HepG2 (cell line): ENCODE data around the gene GRM1. TPM values are rescaled to one million over a fixed set of nuclear protein-coding genes. Genes with fewer than 3 reads are reported as not detected.

Experiments used
- ATAC-seq: fragments of 200-7000 bp; cut with Tn5 transposase; 3 replicates; pipeline ENCODE4 v1.9.1; 2020; ENCODE audit warnings: mild to moderate bottlenecking, moderate library complexity
- BruUV-seq: library from RNA; stranded (reverse); fragments of 400-500 nt; replicated peaks from 2 replicates; lab custom pipeline; 2021; lab: Mats Ljungman, UMichigan
- CTCF ChIA-PET: fragments of 300-600 bp; formaldehyde crosslinking; extraction: SDS; loops from one replicate; lab custom pipeline; 2021; ENCODE audit warnings: low total read pairs, inconsistent platforms, low intra/inter-chr PET ratio; lab: Yijun Ruan, JAX
- POLR2A ChIA-PET: fragments of 350-600 bp; sonication (Branson Sonifier 250); formaldehyde crosslinking; loops from one replicate; lab custom pipeline; 2020; ENCODE audit warnings: antibody characterized with exemption, inconsistent platforms; lab: Yijun Ruan, JAX
- DNase-seq: peaks from one replicate; pipeline ENCODE4 v3.0.0-alpha.2; 2015; ENCODE audit warnings: low spot score
- FAIRE-seq: peaks from 3 replicates; lab custom pipeline; 2011; peaks lifted over from hg19 to GRCh38; lab: Jason Lieb, UNC
- H2AFZ ChIP-seq: one replicate; pipeline ENCODE4 v1.6.1; 2011; ENCODE audit warnings: low read length, inconsistent platforms
- H3K27ac ChIP-seq: fragments of 300-600 bp; 3 replicates; pipeline ENCODE4 v1.8.0; 2011; ENCODE audit warnings: mixed run types, mild to moderate bottlenecking, mixed read lengths, low read length, inconsistent platforms; ENCODE audit not compliant: insufficient read depth; ENCODE audit errors: extremely low read length
- H3K27me3 ChIP-seq, 2 experiments: fragments of 200-600 bp in 1 of 2; 2 replicates in 1 of 2; 3 replicates in 1 of 2; pipeline versions ENCODE4 v1.6.0 to v1.8.0; 2011; ENCODE audit warnings: low read length in 2 of 2, mild to moderate bottlenecking in 2 of 2, moderate library complexity in 2 of 2, inconsistent platforms in 1 of 2; ENCODE audit not compliant: insufficient read depth in 2 of 2, control insufficient read depth in 1 of 2
- H3K36me3 ChIP-seq, 2 experiments: fragments of 200-600 bp in 1 of 2; replicated peaks in 1 of 2; 2 replicates in 1 of 2; 3 replicates in 1 of 2; pipeline versions ENCODE4 v1.5.1 to v1.8.0; 2011; ENCODE audit warnings: low read length in 2 of 2, inconsistent platforms in 1 of 2; ENCODE audit not compliant: insufficient read depth in 2 of 2, control insufficient read depth in 1 of 2
- H3K4me1 ChIP-seq: 2 replicates; pipeline ENCODE4 v1.5.1; 2012; ENCODE audit warnings: low read length, inconsistent platforms; ENCODE audit not compliant: insufficient read depth
- H3K4me2 ChIP-seq: 2 replicates; pipeline ENCODE4 v1.6.0; 2011; ENCODE audit warnings: low read depth, low read length, inconsistent platforms
- H3K4me3 ChIP-seq, 3 experiments: fragments of 200-600 bp in 1 of 3; sonication (generic), shearing (Covaris generic) in 1 of 3; replicated peaks in 1 of 3; 2 replicates each; pipeline ENCODE4 v1.5.1; 2011 to 2016; ENCODE audit warnings: low read length in 3 of 3, inconsistent platforms in 2 of 3, low read depth in 2 of 3, mild to moderate bottlenecking in 2 of 3, control low read depth in 1 of 3, mixed read lengths in 1 of 3; ENCODE audit not compliant: insufficient read depth in 1 of 3
- H3K79me2 ChIP-seq: one replicate; pipeline ENCODE4 v1.6.1; 2011; ENCODE audit warnings: low read length, inconsistent platforms; ENCODE audit not compliant: insufficient read depth
- H3K9ac ChIP-seq: 2 replicates; pipeline ENCODE4 v1.6.0; 2011; ENCODE audit warnings: mild to moderate bottlenecking, low read depth, low read length, inconsistent platforms; ENCODE audit not compliant: insufficient read depth
- H3K9me3 ChIP-seq: 2 replicates; pipeline ENCODE4 v1.5.1; 2012; ENCODE audit warnings: mild to moderate bottlenecking, low read length
- H4K20me1 ChIP-seq: 2 replicates; pipeline ENCODE4 v1.6.0; 2011; ENCODE audit warnings: inconsistent platforms, mild to moderate bottlenecking, low read length, moderate library complexity; ENCODE audit not compliant: insufficient read depth
- KLF9 ChIP-seq: IDR thresholded peaks from 2 replicates; pipeline ENCODE4 v1.6.1; 2016; ENCODE audit warnings: low read depth
- STAT6 ChIP-seq: sonication (generic); formaldehyde crosslinking; IDR thresholded peaks from 2 replicates; pipeline ENCODE4 v1.4.0; 2020; ENCODE audit warnings: missing genetic modification reagents, mild to moderate bottlenecking, borderline replicate concordance
- ZNF512 ChIP-seq: sonication (generic); formaldehyde crosslinking; IDR thresholded peaks from 2 replicates; pipeline ENCODE4 v1.4.0; 2020; ENCODE audit warnings: mild to moderate bottlenecking, missing genetic modification reagents
- ZNF615 ChIP-seq: sonication (generic); formaldehyde crosslinking; IDR thresholded peaks from 2 replicates; pipeline ENCODE4 v1.5.0; 2020; ENCODE audit warnings: mild to moderate bottlenecking, missing genetic modification reagents, borderline replicate concordance
- WGBS: methylation state at CpG from one replicate; pipeline ENCODE4 v1.1.6; 2017; ENCODE audit warnings: low lambda C conversion rate; 5-methylcytosine and 5-hydroxymethylcytosine counted together
- in situ Hi-C: cut with HindIII; loops from 2 replicates; pipeline ENCODE4 v1.10.0; 2017; ENCODE audit warnings: low pct_unique_long_range_greater_than_20kb; ENCODE audit not compliant: extremely low pct_ligation_motif_present
- intact Hi-C: fragments of 100-400 bp; cut with micrococcal nuclease; formaldehyde crosslinking; loops from one replicate; pipeline ENCODE4 v1.10.0; 2022; ENCODE audit not compliant: unreplicated experiment
- polyA plus RNA-seq, 8 experiments: library from polyadenylated mRNA; depleted of rRNA in 3 of 8; stranded (reverse) in 7 of 8; unstranded in 1 of 8; fragments of >200 nt; fragmentation: Illumina TruSeq in 4 of 8; extraction: Trizol in 4 of 8; gene quantifications; 2 replicates each; pipeline versions ENCODE4 v1.2.1 to v1.2.3, GENCODE V29; 2011 to 2016; ENCODE audit warnings: low read depth in 4 of 8, missing spikeins in 1 of 8, mixed read lengths in 1 of 8; ENCODE audit not compliant: insufficient read depth in 1 of 8
- total RNA-seq, 5 experiments: library from RNA; depleted of rRNA; stranded (reverse); fragments of >200 nt; fragmentation: Illumina TruSeq; extraction: Trizol; gene quantifications; 2 replicates each; pipeline ENCODE4 v1.2.3, GENCODE V29; 2016; ENCODE audit warnings: low read depth in 1 of 5
- TF ChIP-seq, protein P1 (sequence below): sonication (generic); formaldehyde crosslinking; IDR thresholded peaks from 2 replicates; pipeline ENCODE4 v1.5.1; 2020; ENCODE audit warnings: mild to moderate bottlenecking, missing genetic modification reagents

GRM1 gene
- total and polyA plus RNA-seq, 2 of the 13 experiments (the other 11 are each of a cell fraction or from before 2014, with no cell fraction given), result 0.09 TPM; not detected in 1

GRCh38 chr6:146224449-146224848 is 195.6 kb downstream of the GRM1 start:
- Histone ChIP-seq H3K79me2 (no peaks in the 10 kb centered on the region), H3K9me3 (no peaks in the 10 kb centered on the region), H3K4me3 (no peak overlapping the region), H3K9ac (no peak overlapping the region), H3K4me2 (no peak overlapping the region), H3K4me1 (no peaks in the 10 kb centered on the region), H3K27me3 (no peaks in the 10 kb centered on the region), H3K27ac (no peak overlapping the region), H4K20me1 (no peaks in the 10 kb centered on the region), H2AFZ (no peak overlapping the region), H3K36me3 (no peaks in the 10 kb centered on the region)
- ChIA-PET CTCF (no interaction called here), POLR2A (no interaction called here)
- ATAC-seq (no peak), FAIRE-seq (no peak), DNase-seq (no peak)
- 2% methylated on average over 3 of the region's 3 CpGs for WGBS
- BruUV-seq, result no TSS peak
- intact Hi-C loops, result no loop called here
- no peak for TF ChIP-seq STAT6 (CRISPR knock-in tag)
- no peak for TF ChIP-seq KLF9 (CRISPR knock-in tag)
- TF ChIP-seq ZNF615, result no peak
- no peak for TF ChIP-seq ZNF512 (CRISPR knock-in tag)
- TF ChIP-seq, protein P1, sequence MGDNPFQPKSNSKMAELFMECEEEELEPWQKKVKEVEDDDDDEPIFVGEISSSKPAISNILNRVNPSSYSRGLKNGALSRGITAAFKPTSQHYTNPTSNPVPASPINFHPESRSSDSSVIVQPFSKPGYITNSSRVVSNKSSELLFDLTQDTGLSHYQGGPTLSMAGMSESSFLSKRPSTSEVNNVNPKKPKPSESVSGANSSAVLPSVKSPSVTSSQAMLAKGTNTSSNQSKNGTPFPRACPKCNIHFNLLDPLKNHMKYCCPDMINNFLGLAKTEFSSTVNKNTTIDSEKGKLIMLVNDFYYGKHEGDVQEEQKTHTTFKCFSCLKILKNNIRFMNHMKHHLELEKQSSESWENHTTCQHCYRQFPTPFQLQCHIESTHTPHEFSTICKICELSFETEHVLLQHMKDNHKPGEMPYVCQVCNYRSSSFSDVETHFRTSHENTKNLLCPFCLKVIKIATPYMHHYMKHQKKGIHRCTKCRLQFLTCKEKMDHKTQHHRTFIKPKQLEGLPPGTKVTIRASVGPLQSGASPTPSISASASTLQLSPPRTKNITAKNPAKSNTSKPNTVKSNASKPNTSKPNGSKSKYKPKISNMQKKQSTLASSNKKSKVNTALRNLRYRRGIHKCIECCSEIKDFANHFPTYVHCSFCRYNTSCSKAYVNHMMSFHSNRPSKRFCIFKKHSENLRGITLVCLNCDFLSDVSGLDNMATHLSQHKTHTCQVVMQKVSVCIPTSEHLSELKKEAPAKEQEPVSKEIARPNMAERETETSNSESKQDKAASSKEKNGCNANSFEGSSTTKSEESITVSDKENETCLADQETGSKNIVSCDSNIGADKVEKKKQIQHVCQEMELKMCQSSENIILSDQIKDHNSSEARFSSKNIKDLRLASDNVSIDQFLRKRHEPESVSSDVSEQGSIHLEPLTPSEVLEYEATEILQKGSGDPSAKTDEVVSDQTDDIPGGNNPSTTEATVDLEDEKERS (CRISPR knock-in tag), result no peak
- in situ Hi-C loops, result no loop called here
